NCI-H2029 (cell line): ENCODE data around the gene LIPM.
"Not testable (repeated sequence)": the region's sequence is repeated elsewhere in the genome, so short reads cannot be mapped to it uniquely, and the experiment has no call there.

Source experiments
- DNase-seq: peaks from one replicate; lab custom pipeline; 2025; lab: John Stamatoyannopoulos, UW

The LIPM gene

DNA sequence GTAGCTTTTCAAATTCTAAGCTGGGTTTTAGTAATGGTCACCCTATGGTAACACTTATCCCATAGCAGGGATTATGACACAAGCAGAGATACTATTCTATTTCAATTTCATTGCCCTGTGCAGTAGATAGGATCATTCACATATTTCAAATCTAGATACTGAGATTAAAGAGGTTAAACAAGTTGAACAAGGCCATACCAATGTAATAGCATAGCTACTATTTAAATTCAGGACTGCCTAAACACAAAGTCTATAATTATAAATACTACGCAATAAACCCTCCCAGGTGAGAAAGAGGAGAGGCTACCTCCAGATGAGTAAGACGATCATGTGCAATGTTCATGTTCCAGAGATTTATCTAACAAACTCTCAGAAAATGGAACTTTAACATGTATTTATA, 1.1 kb downstream of the LIPM start:
- no peak for DNase-seq

DNA sequence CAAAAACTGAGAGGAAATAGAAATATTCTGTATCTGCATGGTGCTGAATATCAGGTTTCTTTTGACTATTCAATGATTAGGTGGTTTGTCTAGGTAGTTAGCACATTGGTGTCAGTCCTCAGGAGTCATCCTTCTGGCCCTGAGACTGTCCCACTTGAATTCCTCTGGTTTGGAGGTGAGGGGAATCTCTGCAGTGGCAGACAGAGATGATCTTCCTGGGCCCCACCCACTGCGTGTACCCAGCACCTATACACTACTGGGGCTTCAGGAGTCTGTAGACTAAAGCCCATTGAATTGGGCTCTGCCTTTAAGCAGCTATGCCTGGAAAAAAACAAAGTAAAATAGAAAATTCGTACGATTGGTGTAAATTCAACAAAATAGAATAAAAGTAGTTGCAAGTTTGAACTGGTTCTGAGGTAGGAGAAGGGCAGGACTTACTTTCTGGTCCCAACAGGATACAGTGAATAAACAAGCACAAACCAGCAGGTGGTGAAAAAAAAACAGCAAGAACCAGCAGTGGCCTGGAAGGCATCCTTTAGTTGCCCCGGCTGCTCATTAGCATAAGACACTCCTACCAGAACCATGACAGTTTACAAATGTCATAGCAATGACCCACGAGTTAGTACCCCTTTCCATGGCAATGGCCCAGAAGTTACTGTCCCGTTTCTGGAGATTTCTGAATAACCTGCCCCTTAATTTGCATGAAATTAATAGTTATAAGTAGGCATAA, 1.7 kb downstream of the LIPM start:
- no peak for DNase-seq

DNA sequence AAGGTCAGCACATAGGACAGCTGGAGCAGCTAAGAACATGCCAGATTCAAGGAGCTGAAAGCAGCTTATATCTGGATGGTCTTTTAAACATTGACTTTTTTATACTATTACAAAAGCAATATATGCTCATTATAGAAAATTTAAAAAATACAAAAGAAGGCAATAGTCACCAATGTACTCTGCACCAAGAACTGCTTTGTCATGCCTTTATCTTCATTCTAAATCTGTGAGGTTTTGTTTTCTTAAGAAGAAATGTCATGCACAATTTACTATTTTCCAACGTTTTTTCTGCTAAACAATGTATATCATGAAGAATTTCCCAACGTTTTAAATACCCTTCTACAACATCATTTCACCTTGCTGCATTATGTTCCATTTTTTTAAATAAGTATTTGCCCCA, 2.8 kb downstream of the LIPM start:
- DNase-seq = no peak

DNA sequence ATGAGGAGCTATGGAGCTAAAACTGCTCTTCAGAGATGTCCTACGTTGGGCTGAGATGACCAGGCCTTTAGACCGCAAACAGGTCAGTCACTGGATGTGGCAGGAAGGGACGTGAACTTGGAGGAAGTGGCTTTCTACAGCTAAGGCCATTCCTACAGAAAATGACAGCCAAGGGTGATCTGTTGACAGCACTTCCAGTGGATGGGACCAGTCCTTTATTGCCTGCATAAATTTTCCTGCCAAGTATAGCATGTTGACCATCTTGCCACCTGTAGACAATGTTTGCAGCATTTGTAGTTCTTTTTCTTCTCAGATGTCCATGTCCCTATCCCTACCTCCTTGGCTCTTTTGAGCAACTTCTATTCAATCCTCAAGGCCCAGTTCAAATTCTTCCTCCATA, 3.4 kb downstream of the LIPM start:
- DNase-seq = no peak

DNA sequence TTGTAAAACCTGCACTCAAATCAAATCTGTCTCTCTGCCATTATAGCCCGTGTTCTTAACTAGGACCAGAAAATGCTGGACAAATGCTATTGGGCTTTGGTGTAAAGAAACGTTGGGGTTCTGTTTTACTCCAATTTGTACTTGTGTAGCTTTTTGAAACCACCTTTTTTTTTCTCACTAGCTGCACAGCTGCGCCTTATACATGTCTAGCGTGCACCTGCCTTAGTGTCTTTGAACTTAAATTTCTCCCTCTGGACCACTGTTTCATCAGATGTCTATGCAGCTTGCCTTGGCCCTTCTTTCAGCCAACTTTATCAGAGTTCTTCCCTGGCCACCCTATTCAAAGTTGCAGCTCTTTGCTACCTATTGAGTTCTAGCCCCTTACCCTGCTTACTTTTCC, 7.1 kb downstream of the LIPM start:
- no peak for DNase-seq

DNA sequence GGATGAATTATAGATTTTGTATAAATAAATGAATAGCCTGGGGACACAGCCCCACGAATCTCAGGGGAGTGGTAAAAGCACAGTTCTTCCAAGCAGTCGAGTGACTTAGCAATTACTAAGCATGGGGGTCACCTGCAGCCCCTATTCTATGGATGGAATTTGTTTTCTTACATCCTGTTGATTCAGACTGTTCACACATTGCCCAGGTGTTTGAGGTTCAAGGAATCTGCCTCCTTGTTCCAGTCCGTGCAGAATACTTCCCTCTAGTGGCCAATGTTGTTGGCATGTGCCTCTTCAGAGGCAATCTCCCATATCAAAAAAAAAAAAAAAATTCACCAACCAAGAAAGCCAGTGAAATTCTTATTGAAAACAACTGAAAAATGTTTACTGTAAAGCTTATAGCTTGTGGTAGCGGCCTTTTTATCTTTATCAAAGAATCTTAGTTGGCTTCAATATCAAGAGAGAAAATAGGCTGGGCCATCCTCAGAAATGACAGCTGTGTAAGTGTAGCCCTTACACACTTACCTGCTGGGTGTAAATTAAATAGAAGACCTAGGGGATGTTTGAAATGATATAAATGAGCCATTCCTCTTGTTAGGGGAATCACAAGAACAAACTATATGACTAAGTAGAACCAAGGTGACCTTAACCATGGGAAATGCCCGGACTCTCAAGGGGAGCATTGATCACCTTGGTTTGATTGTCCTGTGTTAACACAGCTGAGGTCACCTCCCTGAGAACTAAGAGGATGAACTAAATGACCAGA, 7.8 kb downstream of the LIPM start:
- peak; percentile 30 for DNase-seq

DNA sequence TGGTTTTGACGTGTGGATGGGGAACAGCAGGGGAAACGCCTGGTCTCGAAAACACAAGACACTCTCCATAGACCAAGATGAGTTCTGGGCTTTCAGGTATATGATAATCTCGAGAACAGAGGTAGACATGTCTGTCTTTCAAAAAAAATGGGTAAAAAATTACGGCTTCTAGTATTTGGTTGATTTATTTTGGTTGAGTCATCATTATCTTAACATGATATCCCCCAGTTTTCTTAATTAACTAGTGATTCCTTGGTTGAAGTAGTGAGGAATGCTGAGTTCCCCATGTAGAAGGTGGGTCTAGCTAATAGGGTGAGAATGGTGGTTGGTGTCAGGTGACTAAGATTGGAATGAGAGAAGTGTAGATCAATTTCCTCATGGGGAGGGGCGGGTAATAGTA, 10.7 kb downstream of the LIPM start:
- DNase-seq = no peak

DNA sequence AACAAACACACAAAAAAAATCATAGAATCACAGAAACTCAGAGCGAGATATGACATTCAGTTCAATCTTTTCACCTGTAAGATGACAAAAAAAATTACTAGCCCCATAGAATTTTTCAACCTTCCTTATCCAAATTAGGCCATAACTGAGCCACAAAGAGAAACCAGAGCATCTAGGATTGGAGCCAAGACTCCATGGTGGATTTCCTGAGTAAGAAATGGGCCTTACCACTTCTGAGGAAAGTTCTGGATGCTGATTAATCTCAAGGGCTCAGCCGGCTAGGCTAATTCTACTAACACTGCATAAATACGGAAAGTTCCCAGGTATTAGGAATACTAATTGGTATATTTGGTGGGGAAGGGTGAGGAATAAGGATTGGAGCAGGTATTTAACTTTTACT, 16.8 kb downstream of the LIPM start:
- DNase-seq = no peak

DNA sequence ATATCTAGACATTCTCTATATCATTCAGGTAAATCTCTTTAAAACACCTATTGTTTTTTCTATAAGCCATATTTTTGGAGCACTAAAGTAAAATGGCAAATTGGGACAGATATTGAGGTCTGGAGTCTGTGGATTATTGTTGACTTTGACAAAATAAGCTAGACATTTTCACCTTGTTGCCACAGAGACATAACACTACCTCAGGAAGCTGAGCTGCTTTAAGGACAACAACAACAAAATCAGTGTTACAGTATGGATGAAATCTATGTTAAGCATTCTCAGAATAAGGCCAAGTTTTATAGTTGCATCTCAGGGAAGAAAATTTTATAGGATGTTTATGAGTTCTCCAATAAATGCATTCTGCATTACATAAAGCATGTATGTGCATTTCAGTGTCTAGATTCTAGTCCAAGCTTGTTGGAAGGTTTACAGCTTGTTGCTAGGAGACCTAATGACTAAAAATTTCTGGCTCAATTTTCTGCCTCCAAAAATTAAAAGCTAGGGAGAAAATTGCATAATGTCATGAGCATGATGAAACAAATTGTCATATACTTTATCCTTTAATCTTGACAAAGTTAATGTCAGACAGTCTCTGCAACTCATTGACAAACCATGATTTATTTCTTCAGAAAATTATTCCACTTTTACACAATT, 18.3 kb downstream of the LIPM start:
- DNase-seq = no peak

DNA sequence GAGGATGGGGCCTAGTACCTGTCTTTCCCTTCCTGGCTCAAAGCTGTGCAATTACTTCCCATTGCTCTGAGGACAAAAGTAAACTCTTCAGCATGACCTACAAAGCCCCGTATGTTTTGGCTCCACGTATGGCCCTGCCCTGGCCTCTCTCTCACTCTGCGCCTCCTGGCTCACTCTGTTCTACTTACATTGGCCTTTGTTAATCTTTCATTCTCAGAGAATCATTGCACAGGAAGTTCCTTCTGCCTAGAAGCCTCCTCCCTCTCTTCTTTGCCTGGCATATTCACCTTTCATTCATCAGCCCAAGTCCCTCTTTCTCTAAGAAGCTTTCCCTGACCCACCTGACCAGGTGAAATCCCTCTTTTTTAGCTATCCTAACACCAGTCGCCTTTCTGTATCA, 23.9 kb downstream of the LIPM start:
- DNase-seq = no peak

DNA sequence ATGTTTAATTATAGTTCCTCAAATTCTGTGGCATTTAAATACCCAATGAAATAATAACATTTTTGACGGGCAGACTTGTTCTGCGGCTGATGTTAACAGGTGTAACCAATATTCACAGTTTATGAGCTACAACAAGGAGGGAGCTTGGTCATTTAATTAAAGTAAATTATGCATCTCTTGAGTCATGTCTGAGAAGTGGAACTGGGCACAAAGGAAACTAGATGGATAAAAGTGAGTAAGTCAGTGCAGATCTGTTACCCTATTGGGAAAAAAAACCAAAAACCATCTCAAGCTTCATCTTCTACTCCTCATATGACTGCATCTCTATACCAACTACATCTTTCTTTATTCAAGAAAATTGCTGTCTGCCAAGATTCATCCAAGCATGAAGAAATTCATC, 25.1 kb downstream of the LIPM start:
- DNase-seq = no peak

DNA sequence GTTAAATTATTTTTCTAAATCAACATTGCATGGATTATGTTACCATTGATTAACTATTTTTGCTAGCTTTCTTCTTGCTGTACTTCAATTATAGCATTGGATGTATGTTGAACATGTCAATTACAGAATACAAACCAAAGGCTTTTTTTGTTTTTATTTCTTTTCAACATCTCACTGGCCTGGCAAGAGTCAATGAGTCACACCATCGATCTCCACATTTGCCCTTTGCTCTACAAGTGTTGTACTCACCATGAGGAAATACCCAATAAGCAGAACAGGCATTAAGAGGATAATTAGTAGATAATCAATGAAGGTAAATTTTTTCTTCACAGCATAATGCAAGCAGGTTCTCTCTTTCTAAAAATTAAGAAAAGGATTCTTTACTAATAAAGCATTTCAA, 25.8 kb downstream of the LIPM start:
- no peak for DNase-seq

DNA sequence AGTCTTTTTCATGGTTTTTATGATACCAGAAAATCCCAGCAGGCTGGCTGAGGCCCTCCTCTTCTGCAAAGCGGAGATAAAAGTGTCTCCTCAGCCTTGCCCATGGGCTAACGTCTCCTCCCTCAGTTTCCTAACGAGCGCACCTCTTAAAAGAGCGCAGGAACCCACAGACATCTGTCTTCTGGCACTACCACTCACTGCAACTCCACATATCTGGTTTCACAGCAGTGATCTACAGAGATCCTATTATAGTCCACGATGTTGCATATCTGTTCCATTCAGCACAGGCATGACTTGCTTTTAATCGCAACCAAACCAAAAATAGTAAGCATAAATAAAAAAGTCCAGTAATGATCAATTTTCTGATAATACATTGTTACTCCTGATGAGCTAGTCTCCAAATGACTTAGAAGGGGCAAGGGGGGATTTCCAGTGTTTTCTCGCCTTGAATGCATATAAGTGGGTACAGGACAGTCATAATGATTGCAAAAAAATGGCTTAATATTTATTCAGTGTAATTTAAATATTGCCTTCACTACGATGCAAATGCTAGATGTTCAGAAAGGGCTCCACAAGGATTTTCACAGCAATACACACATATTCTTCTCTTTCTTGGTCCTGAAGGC, 28.2 kb downstream of the LIPM start:
- no peak for DNase-seq

DNA sequence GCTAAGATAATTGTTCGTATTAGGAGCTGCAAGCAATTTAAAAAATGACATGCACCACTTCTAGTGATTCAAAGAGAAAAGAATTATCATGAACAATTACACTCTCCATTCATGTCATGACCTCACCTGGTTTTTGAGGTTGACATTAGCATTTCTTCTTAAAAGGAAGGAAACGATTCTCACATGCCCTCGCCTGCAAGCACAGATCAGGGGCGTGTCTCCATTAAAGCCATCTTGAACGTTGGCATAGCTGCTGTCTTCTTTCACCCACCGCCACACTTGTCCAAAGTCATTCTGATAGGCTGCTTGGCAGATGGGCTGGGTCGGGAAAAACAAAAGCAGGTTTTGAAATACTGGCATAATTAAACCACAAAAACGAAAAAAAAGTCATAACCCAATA, 29.2 kb downstream of the LIPM start:
- DNase-seq = no peak

DNA sequence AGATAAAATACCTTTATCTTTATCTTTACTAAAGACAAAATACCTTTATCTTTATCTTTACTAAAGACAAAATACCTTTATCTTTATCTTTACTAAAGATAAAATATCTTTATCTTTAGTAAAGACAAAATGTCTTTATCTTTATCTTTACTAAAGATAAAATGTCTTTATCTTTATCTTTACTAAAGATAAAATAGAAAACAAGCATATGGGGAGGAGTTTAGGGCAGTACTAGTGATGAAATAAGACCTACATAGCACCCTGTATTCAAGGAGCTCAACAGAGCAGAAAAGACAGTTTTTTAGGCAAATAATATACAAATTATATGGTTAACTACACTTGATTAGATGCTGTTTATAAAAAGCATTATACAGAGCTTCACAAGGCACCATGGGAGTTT, 29.8 kb downstream of the LIPM start:
- no peak for DNase-seq

DNA sequence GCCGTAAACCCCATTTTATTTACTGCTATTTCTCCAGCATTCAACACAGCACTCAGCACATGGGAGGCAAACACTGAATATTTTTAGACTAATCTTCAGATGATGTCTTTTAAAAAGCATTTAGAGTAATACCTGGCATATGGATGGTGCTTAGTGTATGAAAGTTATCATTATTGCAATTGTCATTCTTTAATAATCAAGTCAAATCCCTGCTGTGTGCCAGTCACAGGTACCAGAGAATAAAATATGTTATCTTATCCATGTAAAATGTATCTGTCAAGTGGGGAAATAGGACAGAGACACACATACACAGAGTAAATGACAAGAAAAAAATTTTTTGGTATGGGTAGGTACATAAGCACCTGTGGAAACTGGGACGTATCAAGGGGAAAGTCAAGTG, 30.6 kb downstream of the LIPM start:
- DNase-seq = no peak

DNA sequence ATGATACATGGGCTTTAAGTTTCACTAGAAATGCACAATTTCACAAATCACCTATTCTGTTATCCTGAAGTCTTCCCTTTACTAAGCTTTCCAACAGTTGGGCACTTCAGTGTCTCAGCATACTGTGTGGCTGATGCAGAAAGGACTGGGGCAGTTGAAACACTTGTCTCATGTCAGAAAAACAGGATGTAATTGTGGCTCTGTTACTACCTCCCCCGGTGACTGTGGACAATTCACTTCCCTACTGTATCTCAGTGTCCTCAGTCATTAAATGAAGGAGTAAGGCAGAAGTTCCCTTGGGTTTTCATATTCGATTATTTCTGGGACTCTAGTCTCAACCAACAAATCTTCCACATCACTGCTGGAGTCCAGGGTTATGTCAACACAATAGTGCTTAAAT, 31.2 kb downstream of the LIPM start:
- DNase-seq = no peak

DNA sequence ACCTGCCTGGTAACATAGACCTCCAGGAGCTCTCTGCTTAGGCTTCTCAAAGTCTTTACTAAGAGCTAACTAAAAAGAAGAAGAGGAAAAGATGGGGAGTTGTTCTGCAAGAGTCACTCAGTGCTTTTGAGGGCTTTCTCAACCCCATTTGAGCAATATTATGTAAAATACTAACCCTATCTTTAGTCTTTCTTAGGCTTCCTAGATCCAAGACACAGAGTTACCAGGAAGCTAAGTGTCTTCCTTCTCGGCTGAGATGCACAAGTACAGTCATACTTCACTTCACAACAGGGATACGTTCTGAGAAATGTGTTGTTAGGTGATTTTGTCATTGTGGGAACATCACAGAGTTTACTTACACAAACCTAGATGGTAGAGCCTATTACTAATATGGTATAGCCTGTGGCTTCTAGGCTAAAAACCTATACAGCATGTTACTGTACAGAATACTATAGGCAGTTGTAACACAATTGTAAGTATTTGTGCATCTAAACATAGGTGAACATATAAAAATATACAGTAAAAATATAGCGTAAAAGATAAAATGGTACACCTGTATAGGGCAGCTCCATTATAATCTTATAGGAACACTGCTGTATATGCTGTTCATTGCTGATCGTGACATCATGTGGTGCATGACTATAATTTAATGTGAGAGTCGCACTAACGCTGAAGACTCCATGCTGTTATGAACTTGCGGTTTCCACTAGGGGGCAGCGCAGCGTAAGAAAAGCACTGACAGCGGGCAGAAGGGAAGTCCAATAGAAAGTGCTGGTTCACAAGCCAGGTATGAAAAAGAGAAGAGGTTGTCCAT, 32.8 kb downstream of the LIPM start:
- peak; percentile 46 for DNase-seq

DNA sequence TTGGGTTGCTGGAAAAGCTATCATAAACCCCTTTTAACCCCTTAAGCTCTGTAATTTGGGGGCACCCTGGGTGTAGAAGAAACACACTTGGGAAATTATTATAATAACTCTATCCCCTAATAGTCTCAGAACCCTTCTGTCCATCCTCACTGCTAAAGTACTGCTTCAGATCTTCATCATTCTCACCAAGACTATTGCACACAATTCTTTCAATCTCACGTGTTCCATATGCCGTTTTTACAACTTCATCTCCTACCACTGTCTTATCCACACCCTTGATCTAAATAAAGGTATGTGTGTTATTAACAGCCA, 33.3 kb downstream of the LIPM start:
- DNase-seq = no peak

DNA sequence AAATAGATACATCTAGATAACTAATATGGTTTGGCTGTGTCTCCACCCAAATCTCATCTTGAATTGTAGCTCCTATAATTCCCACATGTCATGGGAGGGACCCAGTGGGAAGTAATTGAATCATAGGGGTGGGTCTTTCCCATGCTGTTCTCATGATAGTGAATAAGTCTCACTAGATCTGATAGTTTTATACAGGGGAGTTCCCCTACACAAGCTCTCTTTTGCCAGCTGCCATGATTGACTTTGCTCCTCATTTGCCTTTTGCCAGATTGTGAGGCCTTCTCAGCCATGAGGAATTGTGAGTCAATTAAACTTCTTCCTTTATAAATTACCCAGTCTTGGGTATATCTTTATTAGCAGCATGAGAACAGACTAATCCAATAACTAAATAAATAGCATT, 35.1 kb downstream of the LIPM start:
- DNase-seq = not testable (repeated sequence)

DNA sequence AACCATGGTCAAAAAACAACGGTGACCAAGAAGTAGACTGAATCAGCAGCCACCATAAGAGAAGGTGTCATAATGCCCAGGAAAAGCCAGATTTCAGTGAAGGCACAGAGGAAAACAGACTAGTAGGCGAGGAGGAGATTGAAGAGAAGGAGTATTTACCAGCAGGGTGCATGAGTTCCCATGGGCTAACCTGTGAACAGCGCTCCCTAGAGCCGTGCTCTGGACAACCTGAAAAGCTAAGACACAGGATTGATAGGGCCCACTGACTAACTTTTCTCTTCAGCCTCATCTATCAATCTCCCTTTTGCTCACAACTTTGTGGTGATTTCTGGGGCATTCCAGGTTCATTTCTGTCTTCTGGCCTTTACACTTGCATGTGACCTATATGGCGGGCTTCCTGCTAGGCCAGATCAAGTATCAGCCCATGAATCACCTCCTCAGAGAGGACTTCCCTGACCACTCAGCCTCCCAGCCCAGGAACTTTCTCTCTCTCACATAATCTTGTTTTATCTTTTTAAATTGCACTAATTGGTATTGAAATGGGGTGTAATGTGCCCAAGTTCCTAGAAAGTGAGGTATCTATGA, 36.3 kb downstream of the LIPM start:
- DNase-seq = no peak

DNA sequence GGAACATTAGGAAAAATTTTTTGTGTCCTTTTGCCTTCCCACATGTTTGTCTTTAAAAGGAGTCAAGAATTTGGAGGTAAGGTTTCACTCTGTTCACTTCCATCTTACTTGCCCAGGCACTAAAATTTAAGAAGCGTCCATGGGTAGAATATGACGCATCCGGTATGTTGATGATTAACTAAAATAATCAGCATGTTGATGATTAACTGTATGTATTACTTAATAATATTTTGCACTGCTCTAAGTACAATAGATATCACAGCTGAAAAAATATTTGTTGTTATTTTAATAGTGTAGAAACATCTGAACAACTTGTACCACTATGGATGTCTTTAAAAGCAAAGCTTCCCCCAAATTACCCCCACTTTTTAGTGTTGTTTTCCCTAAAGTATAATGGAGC, 37.6 kb downstream of the LIPM start:
- DNase-seq = no peak
